Neural crest cell (in vitro differentiated cells): ENCODE results near the gene C11orf58. TPM values are rescaled to one million over a fixed set of nuclear protein-coding genes. Genes with fewer than 3 reads are reported as not detected.

ENCODE experiments used
- DNase-seq: peaks from one replicate; pipeline ENCODE4 v3.0.0; 2021; ENCODE audit warnings: low read depth, mixed read lengths, low spot score
- H3K27ac Mint-ChIP-seq: one replicate; pipeline ENCODE4 v1.8.0; 2021; ENCODE audit warnings: mild to moderate bottlenecking, mixed read lengths; ENCODE audit not compliant: unreplicated experiment
- H3K27me3 Mint-ChIP-seq: 2 replicates; pipeline ENCODE4 v1.8.0; 2021; ENCODE audit warnings: low read depth, mild to moderate bottlenecking, mixed read lengths
- H3K36me3 Mint-ChIP-seq: 2 replicates; pipeline ENCODE4 v1.8.0; 2021; ENCODE audit warnings: low read depth, mild to moderate bottlenecking, mixed read lengths
- H3K4me1 Mint-ChIP-seq: 2 replicates; pipeline ENCODE4 v1.8.0; 2021; ENCODE audit warnings: mixed read lengths
- H3K4me3 Mint-ChIP-seq: one replicate; pipeline ENCODE4 v1.8.0; 2021; ENCODE audit warnings: mild to moderate bottlenecking, mixed read lengths
- H3K9me3 Mint-ChIP-seq: 2 replicates; pipeline ENCODE4 v1.8.0; 2021; ENCODE audit warnings: mixed read lengths
- CTCF ChIP-seq: fragments of 200-600 bp; sonication (generic); conservative IDR thresholded peaks from 2 replicates; pipeline ENCODE4 v1.5.0; 2021; ENCODE audit warnings: antibody characterized with exemption, mild to moderate bottlenecking
- total RNA-seq: library from RNA; stranded (reverse); gene quantifications from 2 replicates; pipeline ENCODE4 v1.2.1, GENCODE V29; 2021

The C11orf58 gene
- total RNA-seq, 1 donor from 2014 or later, result 203 TPM

GRCh38 chr11:16799890-16800289, 61.4 kb downstream of the C11orf58 start:
- Mint-ChIP-seq H3K27ac (no peak overlapping the region), H3K9me3 (no peaks in the 10 kb centered on the region), H3K27me3 (no peaks in the 10 kb centered on the region), H3K4me3 (no peak overlapping the region), H3K4me1 (peaks cover 5% of the 10 kb centered on the region), H3K36me3 (no peaks in the 10 kb centered on the region)
- no peak for TF ChIP-seq CTCF
- no peak for DNase-seq

GRCh38 chr11:16800382-16800781, 61.9 kb downstream of the C11orf58 start:
- TF ChIP-seq CTCF, result no peak
- Mint-ChIP-seq H3K27me3 (no peaks in the 10 kb centered on the region), H3K36me3 (no peaks in the 10 kb centered on the region), H3K27ac (no peak overlapping the region), H3K9me3 (no peaks in the 10 kb centered on the region), H3K4me3 (no peak overlapping the region), H3K4me1 (peaks cover under 1% of the 10 kb centered on the region)
- DNase-seq, result no peak

- no peak for DNase-seq
- no peak for TF ChIP-seq CTCF
- H3K4me3 Mint-ChIP-seq, result no peak overlapping the region
- H3K27me3 Mint-ChIP-seq, result no peaks in the 10 kb centered on the region
- H3K9me3 Mint-ChIP-seq, result no peaks in the 10 kb centered on the region
- peaks cover 4% of the 10 kb centered on the region for H3K4me1 Mint-ChIP-seq
- peaks cover 3% of the 10 kb centered on the region for H3K36me3 Mint-ChIP-seq
- no peak overlapping the region for H3K27ac Mint-ChIP-seq
Measured at GRCh38 chr11:16801288-16801980, 63.0 kb downstream of the C11orf58 start.

DNA sequence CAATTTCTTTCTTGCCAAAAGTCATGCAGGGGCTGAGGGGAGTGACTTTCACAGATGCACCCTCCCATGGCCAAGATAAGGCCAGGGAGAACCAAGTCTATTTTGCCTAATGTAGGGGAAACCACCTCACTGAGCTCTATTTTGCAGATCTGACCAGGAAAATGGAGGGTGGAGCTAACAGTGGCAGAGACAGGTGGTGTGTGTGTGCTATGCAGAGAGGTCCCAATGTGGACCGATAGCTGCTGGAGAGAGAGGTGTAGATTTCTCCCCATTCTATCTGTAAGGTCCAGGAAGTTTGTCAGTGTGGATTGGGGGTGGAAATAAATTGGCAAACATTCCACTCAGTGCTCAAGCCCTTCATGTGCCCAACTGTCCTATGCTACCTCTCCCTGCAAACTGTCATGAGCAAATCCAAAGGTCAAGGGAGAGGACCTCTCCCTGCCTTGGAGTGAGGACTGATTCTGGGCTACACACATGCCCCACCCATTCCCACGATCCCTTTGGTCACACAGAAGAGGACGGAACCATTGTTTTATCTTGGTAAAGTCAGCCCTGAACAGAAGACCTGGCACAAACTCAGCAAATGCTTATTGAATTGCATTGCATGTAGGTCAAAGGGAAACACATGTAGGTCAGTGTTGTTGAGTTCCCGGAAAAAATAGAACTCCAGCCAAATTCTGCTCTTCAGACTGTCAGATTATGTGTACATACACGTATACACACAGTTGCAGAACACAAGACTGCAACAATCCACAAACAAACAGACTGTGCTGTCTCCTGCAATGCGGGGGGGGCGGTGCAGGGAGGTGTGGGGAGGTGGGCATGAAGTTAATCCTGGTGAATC, 65.9 kb downstream of the C11orf58 start:
- no peak overlapping the region for H3K4me3 Mint-ChIP-seq
- no peak for TF ChIP-seq CTCF
- no peak overlapping the region for H3K27ac Mint-ChIP-seq
- H3K27me3 Mint-ChIP-seq, result no peaks in the 10 kb centered on the region
- H3K36me3 Mint-ChIP-seq, result peaks cover 3% of the 10 kb centered on the region
- H3K4me1 Mint-ChIP-seq, result peaks cover 4% of the 10 kb centered on the region
- no peak for DNase-seq
- no peaks in the 10 kb centered on the region for H3K9me3 Mint-ChIP-seq

GRCh38 chr11:16805938-16806337, 67.5 kb downstream of the C11orf58 start:
- H3K4me1 Mint-ChIP-seq, result peaks cover 4% of the 10 kb centered on the region
- H3K27me3 Mint-ChIP-seq, result no peaks in the 10 kb centered on the region
- no peaks in the 10 kb centered on the region for H3K9me3 Mint-ChIP-seq
- H3K4me3 Mint-ChIP-seq, result no peak overlapping the region
- peaks cover 3% of the 10 kb centered on the region for H3K36me3 Mint-ChIP-seq
- peak overlapping the region; percentile 19 for H3K27ac Mint-ChIP-seq
- TF ChIP-seq CTCF, result no peak
- DNase-seq, result no peak
